Neutrophil (primary cell): ENCODE results near the gene CX3CL1.

Experiments used
- H3K27ac ChIP-seq: fragments of 200-600 bp; sonication (generic); 2 replicates; pipeline ENCODE4 v1.5.1; 2016; ENCODE audit warnings: mild to moderate bottlenecking, moderate library complexity
- H3K27me3 ChIP-seq: fragments of 200-600 bp; sonication (generic); 2 replicates; pipeline ENCODE4 v1.6.0; 2016; ENCODE audit warnings: mild to moderate bottlenecking
- H3K36me3 ChIP-seq: fragments of 200-600 bp; sonication (generic); 2 replicates; pipeline ENCODE4 v1.5.1; 2017
- H3K4me1 ChIP-seq, 2 experiments: fragments of 200-600 bp in 1 of 2; sonication (generic) in 1 of 2; 1 replicate in 1 of 2; 2 replicates in 1 of 2; pipeline versions ENCODE4 v1.5.1 to v1.6.1; 2013 to 2016; ENCODE audit warnings: low read depth in 1 of 2, low read length in 1 of 2, mild to moderate bottlenecking in 1 of 2, moderate library complexity in 1 of 2; ENCODE audit not compliant: control insufficient read depth in 1 of 2, insufficient read depth in 1 of 2
- H3K4me3 ChIP-seq, 2 experiments: fragments of 200-600 bp in 1 of 2; sonication (generic) in 1 of 2; 1 replicate in 1 of 2; 2 replicates in 1 of 2; pipeline ENCODE4 v1.5.1; 2013 to 2016; ENCODE audit warnings: low read depth in 1 of 2, low read length in 1 of 2, mild to moderate bottlenecking in 1 of 2, moderate library complexity in 1 of 2
- H3K9me3 ChIP-seq: fragments of 200-600 bp; sonication (generic); 2 replicates; pipeline ENCODE4 v1.5.1; 2016
- CTCF ChIP-seq: fragments of 200-600 bp; sonication (generic); IDR thresholded peaks from 2 replicates; pipeline ENCODE4 v1.5.1; 2016; ENCODE audit warnings: antibody characterized with exemption

The CX3CL1 gene

GRCh38 chr16:57376313-57376818, 4.1 kb downstream of the CX3CL1 start:
- no peak overlapping the region for H3K4me3 ChIP-seq
- H3K27ac ChIP-seq, result no peak overlapping the region
- H3K27me3 ChIP-seq, result peaks cover 26% of the 10 kb centered on the region
- no peaks in the 10 kb centered on the region for H3K9me3 ChIP-seq
- H3K36me3 ChIP-seq, result no peaks in the 10 kb centered on the region
- H3K4me1 ChIP-seq, result no peaks in the 10 kb centered on the region
- no peak for TF ChIP-seq CTCF

GRCh38 chr16:57377080-57377841, 5.0 kb downstream of the CX3CL1 start:
- Histone ChIP-seq H3K9me3 (no peaks in the 10 kb centered on the region), H3K4me3 (no peak overlapping the region), H3K27ac (no peak overlapping the region), H3K4me1 (no peaks in the 10 kb centered on the region), H3K27me3 (peaks cover 26% of the 10 kb centered on the region), H3K36me3 (no peaks in the 10 kb centered on the region)
- TF ChIP-seq CTCF, result no peak

GRCh38 chr16:57379579-57379978, 7.3 kb downstream of the CX3CL1 start:
- Histone ChIP-seq H3K4me3 (no peak overlapping the region), H3K27ac (no peak overlapping the region), H3K4me1 (peaks cover 0 to 3% of the 10 kb centered on the region in 2 experiments), H3K9me3 (no peaks in the 10 kb centered on the region), H3K27me3 (peaks cover 19% of the 10 kb centered on the region), H3K36me3 (no peaks in the 10 kb centered on the region)
- no peak for TF ChIP-seq CTCF

GRCh38 chr16:57380671-57381462, 8.6 kb downstream of the CX3CL1 start:
- Histone ChIP-seq H3K4me1 (peaks cover 0 to 3% of the 10 kb centered on the region in 2 experiments), H3K4me3 (no peak overlapping the region), H3K9me3 (no peaks in the 10 kb centered on the region), H3K27ac (no peak overlapping the region), H3K36me3 (no peaks in the 10 kb centered on the region), H3K27me3 (peaks cover 16% of the 10 kb centered on the region)
- no peak for TF ChIP-seq CTCF

GRCh38 chr16:57381791-57382534, 9.7 kb downstream of the CX3CL1 start:
- Histone ChIP-seq H3K27me3 (peaks cover 15% of the 10 kb centered on the region), H3K36me3 (no peaks in the 10 kb centered on the region), H3K9me3 (no peaks in the 10 kb centered on the region), H3K4me1 (peaks cover 0 to 3% of the 10 kb centered on the region in 2 experiments), H3K27ac (no peak overlapping the region), H3K4me3 (no peak overlapping the region)
- TF ChIP-seq CTCF, result no peak
